H1 (cell line): Measurements from ENCODE around the gene MR1. TPM values are rescaled to one million over a fixed set of nuclear protein-coding genes. Genes with fewer than 3 reads are reported as not detected.

ENCODE experiments used
- CTCF ChIA-PET: fragments of 300-600 bp; sonication (Branson Sonifier 250); formaldehyde crosslinking; loops from one replicate; lab custom pipeline; 2021; ENCODE audit not compliant: partially characterized antibody; lab: Charles Lee
- POLR2A ChIA-PET: fragments of 300-600 bp; sonication (Branson Sonifier 250); formaldehyde crosslinking; loops from one replicate; lab custom pipeline; 2021; ENCODE audit warnings: inconsistent platforms; ENCODE audit not compliant: partially characterized antibody; lab: Charles Lee
- DNase-seq, 2 experiments: peaks; one replicate each; pipeline versions ENCODE4 v3.0.0 to v3.0.0-alpha.2; 2010 to 2022; ENCODE audit warnings: low spot score in 2 of 2, low read depth in 1 of 2, mixed read lengths in 1 of 2
- FAIRE-seq: peaks from 2 replicates; lab custom pipeline; 2011; peaks lifted over from hg19 to GRCh38; lab: Jason Lieb, UNC
- H2AFZ ChIP-seq: 2 replicates; pipeline ENCODE4 v1.8.1; 2012; ENCODE audit warnings: low read length, inconsistent platforms
- H2AK5ac ChIP-seq: 2 replicates; pipeline ENCODE4 v1.6.1; 2013; ENCODE audit warnings: low read depth, low read length
- H2BK120ac ChIP-seq: replicated peaks from 2 replicates; pipeline ENCODE3; 2013; ENCODE audit warnings: low read depth, low read length, inconsistent platforms
- H2BK12ac ChIP-seq: 2 replicates; pipeline ENCODE4 v1.6.1; 2013; ENCODE audit warnings: low read depth, low read length
- H2BK15ac ChIP-seq: 2 replicates; pipeline ENCODE4 v1.6.1; 2013; ENCODE audit warnings: low read length
- H2BK20ac ChIP-seq: 2 replicates; pipeline ENCODE4 v1.6.1; 2013; ENCODE audit warnings: low read length
- H2BK5ac ChIP-seq: 2 replicates; pipeline ENCODE4 v1.6.1; 2013; ENCODE audit warnings: low read depth, low read length
- H3K14ac ChIP-seq: 2 replicates; pipeline ENCODE4 v1.6.1; 2013; ENCODE audit warnings: inconsistent platforms; ENCODE audit not compliant: insufficient read length
- H3K18ac ChIP-seq: 2 replicates; pipeline ENCODE4 v1.6.1; 2013; ENCODE audit warnings: low read length; ENCODE audit errors: extremely low read depth
- H3K23ac ChIP-seq: 2 replicates; pipeline ENCODE4 v1.6.1; 2013; ENCODE audit warnings: inconsistent platforms; ENCODE audit not compliant: insufficient read length
- H3K23me2 ChIP-seq: 2 replicates; pipeline ENCODE4 v1.6.1; 2013; ENCODE audit warnings: low read depth, low read length
- H3K27ac ChIP-seq: 2 replicates; pipeline ENCODE4 v1.6.1; 2011; ENCODE audit warnings: low read depth, low read length, inconsistent platforms
- H3K27me3 ChIP-seq, 4 experiments: replicated peaks in 1 of 4; 1 replicate in 1 of 4; 2 replicates in 3 of 4; pipeline versions ENCODE4 v1.6.1 to v1.8.1; 2011 to 2013; ENCODE audit warnings: low read length in 3 of 4, mild to moderate bottlenecking in 3 of 4, inconsistent platforms in 2 of 4, mixed read lengths in 2 of 4, moderate library complexity in 1 of 4; ENCODE audit not compliant: control insufficient read depth in 3 of 4, insufficient read depth in 3 of 4; ENCODE audit errors: extremely low read depth in 1 of 4
- H3K36me3 ChIP-seq, 4 experiments: 2 replicates each; pipeline versions ENCODE4 v1.6.1 to v1.8.1; 2011 to 2013; ENCODE audit warnings: mild to moderate bottlenecking in 4 of 4, low read length in 3 of 4, moderate library complexity in 2 of 4, control low read depth in 1 of 4, inconsistent platforms in 1 of 4; ENCODE audit not compliant: insufficient read depth in 4 of 4, control insufficient read depth in 2 of 4
- H3K4ac ChIP-seq: replicated peaks from 2 replicates; pipeline ENCODE3; 2013; ENCODE audit warnings: low read length, low read depth, mixed read lengths, inconsistent platforms; ENCODE audit not compliant: insufficient read length
- H3K4me1 ChIP-seq, 4 experiments: replicated peaks in 1 of 4; 1 replicate in 1 of 4; 2 replicates in 3 of 4; pipeline versions ENCODE4 v1.6.1 to v1.8.1; 2011 to 2013; ENCODE audit warnings: low read length in 3 of 4, inconsistent platforms in 2 of 4, mixed read lengths in 1 of 4; ENCODE audit not compliant: insufficient read depth in 4 of 4, control insufficient read depth in 3 of 4
- H3K4me2 ChIP-seq, 2 experiments: 2 replicates each; pipeline versions ENCODE4 v1.6.1 to v1.8.1; 2011 to 2013; ENCODE audit warnings: low read depth in 2 of 2, low read length in 2 of 2, control low read depth in 1 of 2, inconsistent platforms in 1 of 2, mild to moderate bottlenecking in 1 of 2; ENCODE audit not compliant: insufficient read depth in 1 of 2
- H3K4me3 ChIP-seq, 4 experiments: fragments of 200-600, 300-600 bp in 1 of 4; sonication (generic), shearing (Covaris generic), sonication (Bioruptor Twin) in 1 of 4; 2 replicates each; pipeline versions ENCODE4 v1.5.1 to v1.8.1; 2011 to 2016; ENCODE audit warnings: low read length in 4 of 4, low read depth in 3 of 4, control low read depth in 2 of 4, inconsistent platforms in 2 of 4, mild to moderate bottlenecking in 2 of 4, mixed read lengths in 1 of 4, moderate library complexity in 1 of 4; ENCODE audit not compliant: insufficient read depth in 2 of 4; ENCODE audit errors: extremely low read depth in 1 of 4
- H3K56ac ChIP-seq: replicated peaks from 2 replicates; pipeline ENCODE3; 2013; ENCODE audit warnings: low read depth, mild to moderate bottlenecking, mixed read lengths, low read length, inconsistent platforms; ENCODE audit not compliant: insufficient read length
- H3K79me1 ChIP-seq: 2 replicates; pipeline ENCODE4 v1.6.1; 2013; ENCODE audit warnings: low read depth, low read length, control low read depth
- H3K79me2 ChIP-seq, 2 experiments: 2 replicates each; pipeline versions ENCODE4 v1.6.1 to v1.8.1; 2012 to 2013; ENCODE audit warnings: low read length in 2 of 2, mild to moderate bottlenecking in 2 of 2, inconsistent platforms in 1 of 2; ENCODE audit not compliant: insufficient read depth in 2 of 2, control insufficient read depth in 1 of 2
- H3K9ac ChIP-seq, 4 experiments: replicated peaks in 1 of 4; 1 replicate in 1 of 4; 2 replicates in 3 of 4; pipeline versions ENCODE4 v1.6.1 to v1.8.1; 2011 to 2013; ENCODE audit warnings: low read depth in 3 of 4, low read length in 3 of 4, control low read depth in 2 of 4, mild to moderate bottlenecking in 2 of 4, moderate library complexity in 2 of 4, inconsistent platforms in 1 of 4; ENCODE audit errors: extremely low read depth in 1 of 4
- H3K9me3 ChIP-seq, 2 experiments: 2 replicates each; pipeline versions ENCODE4 v1.6.1 to v1.8.1; 2012 to 2013; ENCODE audit warnings: mild to moderate bottlenecking in 2 of 2, moderate library complexity in 2 of 2, control low read depth in 1 of 2, inconsistent platforms in 1 of 2, low read depth in 1 of 2, low read length in 1 of 2, mixed read lengths in 1 of 2; ENCODE audit not compliant: insufficient read depth in 2 of 2
- H4K20me1 ChIP-seq, 2 experiments: replicated peaks in 1 of 2; 2 replicates each; pipeline versions ENCODE3 to v1.8.1; 2011 to 2013; ENCODE audit warnings: inconsistent platforms in 2 of 2, low read length in 2 of 2, mild to moderate bottlenecking in 1 of 2; ENCODE audit not compliant: insufficient read depth in 2 of 2, control insufficient read depth in 1 of 2
- H4K5ac ChIP-seq: 2 replicates; pipeline ENCODE4 v1.6.1; 2013; ENCODE audit warnings: low read length, low read depth, mixed read lengths, inconsistent platforms; ENCODE audit not compliant: insufficient read length
- H4K8ac ChIP-seq: 2 replicates; pipeline ENCODE4 v1.8.0; 2013; ENCODE audit warnings: mild to moderate bottlenecking, moderate library complexity, low read length, inconsistent platforms; ENCODE audit not compliant: insufficient read depth; ENCODE audit errors: extremely low read depth
- H4K91ac ChIP-seq: replicated peaks from 2 replicates; pipeline ENCODE3; 2013; ENCODE audit warnings: low read length, mixed read lengths, inconsistent platforms; ENCODE audit not compliant: insufficient read length
- CBX5 ChIP-seq: fragments of 300-800, 300-1000 bp; sonication (generic); IDR thresholded peaks from 2 replicates; pipeline ENCODE4 v1.7.1; 2016; ENCODE audit warnings: antibody characterized with exemption, low read length, low read depth
- KDM1A ChIP-seq: fragments of 200-600, 300-600 bp; sonication (generic); IDR thresholded peaks from 2 replicates; pipeline ENCODE4 v1.7.1; 2016; ENCODE audit warnings: mild to moderate bottlenecking, low read length, borderline replicate concordance
- POLR2A ChIP-seq, 2 experiments: IDR thresholded peaks; 1 replicate in 1 of 2; 2 replicates in 1 of 2; pipeline ENCODE4 v1.6.1; 2011; ENCODE audit warnings: low read depth in 2 of 2, low read length in 2 of 2, mild to moderate bottlenecking in 2 of 2; ENCODE audit errors: control extremely low read depth in 1 of 2
- RAD21 ChIP-seq, 2 experiments: IDR thresholded peaks in 1 of 2; conservative IDR thresholded peaks in 1 of 2; 2 replicates each; pipeline ENCODE4 v1.6.1; 2011; ENCODE audit warnings: low read depth in 2 of 2, low read length in 2 of 2, improper control_type of control experiment in 1 of 2, inconsistent platforms in 1 of 2, mild to moderate bottlenecking in 1 of 2, moderate library complexity in 1 of 2
- RBBP5 ChIP-seq: IDR thresholded peaks from 2 replicates; pipeline ENCODE4 v1.7.1; 2012; ENCODE audit warnings: low read depth, mild to moderate bottlenecking, inconsistent platforms, low read length, moderate library complexity, borderline replicate concordance
- SIN3A ChIP-seq, 2 experiments: IDR thresholded peaks in 1 of 2; conservative IDR thresholded peaks in 1 of 2; 2 replicates each; pipeline ENCODE4 v1.6.1; 2011 to 2012; ENCODE audit warnings: low read length in 2 of 2, improper control_type of control experiment in 1 of 2, low read depth in 1 of 2, mild to moderate bottlenecking in 1 of 2
- SIRT6 ChIP-seq: IDR thresholded peaks from one replicate; pipeline ENCODE4 v1.7.1; 2012; ENCODE audit warnings: low read length, inconsistent platforms
- TCF12 ChIP-seq: IDR thresholded peaks from 2 replicates; pipeline ENCODE4 v1.6.1; 2011; ENCODE audit warnings: low read depth, mild to moderate bottlenecking, low read length
- WGBS, 2 experiments: shearing (Covaris generic) in 1 of 2; methylation state at CpG; one replicate each; pipeline versions ENCODE4 v1.1.6 to v1.1.7; 2013 to 2015; ENCODE audit warnings: low lambda C conversion rate in 2 of 2, mixed read lengths in 2 of 2, inconsistent platforms in 1 of 2, low coverage in 1 of 2, missing lambda C conversion rate in 1 of 2; ENCODE audit not compliant: insufficient replicate concordance in 2 of 2, insufficient coverage in 1 of 2, insufficient read length in 1 of 2; ENCODE audit errors: extremely low coverage in 1 of 2, missing lambda C conversion rate in 1 of 2; 5-methylcytosine and 5-hydroxymethylcytosine counted together
- polyA plus RNA-seq, 7 experiments: library from polyadenylated mRNA; depleted of rRNA in 3 of 7; stranded (reverse) in 5 of 7; unstranded in 2 of 7; fragments of >200 nt in 5 of 7; fragments of 200-250 nt in 2 of 7; gene quantifications; 1 replicate in 5 of 7; 2 replicates in 1 of 7; 4 replicates in 1 of 7; pipeline versions ENCODE4 v1.2.1 to v1.2.3, GENCODE V29; 2011 to 2013; ENCODE audit warnings: missing spikeins in 2 of 7, mixed read lengths in 2 of 7
- total RNA-seq: library from RNA; stranded (reverse); fragmentation: NEBNext Ultra II Directional; extraction: Animal tissue kit (Norgen Biotek cat#: 25700); gene quantifications from 2 replicates; pipeline ENCODE4 v1.2.1, GENCODE V29; 2021
- TF ChIP-seq, protein P1 (sequence below): IDR thresholded peaks from 2 replicates; pipeline ENCODE4 v1.6.1; 2012; ENCODE audit warnings: inconsistent platforms
- TF ChIP-seq, protein P2 (sequence below): IDR thresholded peaks from 2 replicates; pipeline ENCODE4 v1.6.1; 2011; ENCODE audit warnings: low read depth, mild to moderate bottlenecking, low read length; ENCODE audit not compliant: insufficient read depth

The MR1 gene
- total and polyA plus RNA-seq, 2 of the 8 experiments (the other 6 are each of a cell fraction or from before 2014, with no cell fraction given): 0.09 TPM; not detected in 1

DNA sequence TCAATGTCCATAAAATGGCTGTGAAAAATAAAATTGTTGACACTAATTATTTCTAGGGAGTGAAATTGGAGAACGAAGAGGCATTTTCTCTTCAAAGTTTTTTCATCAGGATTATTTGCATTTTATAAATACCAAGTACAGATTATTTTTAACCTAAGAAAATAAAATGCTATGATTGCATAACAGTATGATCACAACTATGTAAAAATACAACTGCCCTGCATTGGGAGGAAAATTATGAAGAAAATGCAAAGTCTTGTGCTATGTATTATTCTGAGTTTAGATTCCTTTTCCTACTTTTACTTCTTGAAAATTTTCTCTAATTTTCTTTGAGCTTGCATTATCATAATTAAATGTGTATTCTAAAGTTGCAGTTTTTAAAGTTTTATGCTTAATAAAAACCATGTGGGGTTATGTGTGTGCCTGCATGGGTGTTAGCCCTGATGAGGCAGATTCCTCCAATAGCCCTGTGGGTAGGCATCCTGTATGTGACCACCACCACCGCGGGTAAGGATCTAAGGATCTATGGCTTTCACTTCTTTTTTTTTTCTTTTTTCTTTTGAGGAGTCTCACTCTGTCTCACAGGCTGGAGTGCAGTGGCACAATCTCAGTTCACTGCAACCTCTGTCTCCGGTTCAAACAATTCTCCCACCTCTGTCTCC, 35.8 kb upstream of the MR1 start:
- Histone ChIP-seq H2BK15ac (no peak overlapping the region), H3K36me3 (peaks cover 0 to 34% (median 10%) of the 10 kb centered on the region in 4 experiments; a peak in 6 of 8 replicates), H4K20me1 (peaks cover 2 to 6% of the 10 kb centered on the region in 2 experiments), H2AK5ac (no peak overlapping the region), H3K18ac (no peak overlapping the region), H2BK5ac (no peak overlapping the region), H3K9me3 (no peaks in the 10 kb centered on the region), H3K79me2 (no peaks in the 10 kb centered on the region), H3K14ac (no peak overlapping the region), H3K4me3 (no peak overlapping the region), H4K8ac (no peak overlapping the region), H3K23ac (no peak overlapping the region), H3K23me2 (no peaks in the 10 kb centered on the region), H4K5ac (no peak overlapping the region), H3K4me2 (no peak overlapping the region), H3K27me3 (no peaks in the 10 kb centered on the region), H3K79me1 (no peaks in the 10 kb centered on the region), H2BK20ac (no peak overlapping the region), H2AFZ (no peak overlapping the region), H3K4ac (no peak overlapping the region), H3K56ac (no peak overlapping the region), H3K27ac (no peak overlapping the region), H2BK12ac (no peak overlapping the region), H2BK120ac (no peak overlapping the region), H3K4me1 (no peaks in the 10 kb centered on the region), H3K9ac (no peak overlapping the region), H4K91ac (no peak overlapping the region)
- FAIRE-seq (no peak), DNase-seq (no peak)
- 90% methylated on average over 4 of the region's 4 CpGs; no CpG with 5 or more reads in 1 of the 2 experiments for WGBS, 2 experiments
- ChIA-PET POLR2A (interaction anchor here (1.4 to 1.8 kb wide), 2 partner anchors 16 to 23 kb away, joined by 3 read pairs; no protein-coding TSS in a partner anchor), CTCF (no interaction called here)
- TF ChIP-seq, protein P1, sequence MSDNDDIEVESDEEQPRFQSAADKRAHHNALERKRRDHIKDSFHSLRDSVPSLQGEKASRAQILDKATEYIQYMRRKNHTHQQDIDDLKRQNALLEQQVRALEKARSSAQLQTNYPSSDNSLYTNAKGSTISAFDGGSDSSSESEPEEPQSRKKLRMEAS: no peak
- TF ChIP-seq POLR2A (IDR thresholded peaks at IDR 0.05; ENCODE audit: control extremely low read depth in 1 of 2, low read depth in 2 of 2, low read length in 2 of 2) (no peak), CBX5 (no peak), TCF12 (no peak), RAD21 (IDR thresholded peaks at IDR 0.05 in 1 of 2, conservative IDR thresholded peaks at IDR 0.05 in 1 of 2; ENCODE audit: low read depth in 2 of 2, low read length in 2 of 2) (no peak), KDM1A (no peak), SIRT6 (no peak), SIN3A (conservative IDR thresholded peaks at IDR 0.05 in 1 of 2, IDR thresholded peaks at IDR 0.05 in 1 of 2; ENCODE audit: low read depth in 1 of 2, low read length in 2 of 2) (no peak), RBBP5 (no peak)
- TF ChIP-seq, protein P2, sequence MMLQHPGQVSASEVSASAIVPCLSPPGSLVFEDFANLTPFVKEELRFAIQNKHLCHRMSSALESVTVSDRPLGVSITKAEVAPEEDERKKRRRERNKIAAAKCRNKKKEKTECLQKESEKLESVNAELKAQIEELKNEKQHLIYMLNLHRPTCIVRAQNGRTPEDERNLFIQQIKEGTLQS: no peak
